Panc1 (cell line): ENCODE results near the gene ATXN1. TPM values are rescaled to one million over a fixed set of nuclear protein-coding genes. Genes with fewer than 3 reads are reported as not detected.

Source experiments
- ATAC-seq: fragments of 200-7000 bp; cut with Tn5 transposase; 2 replicates; pipeline ENCODE4 v1.9.1; 2020; ENCODE audit warnings: mild to moderate bottlenecking, moderate library complexity
- BruUV-seq: library from RNA; stranded (reverse); fragments of 400-500 nt; replicated peaks from 2 replicates; lab custom pipeline; 2021; lab: Mats Ljungman, UMichigan
- CTCF ChIA-PET: fragments of 300-600 bp; sonication (Branson Sonifier 250); formaldehyde crosslinking; loops from one replicate; lab custom pipeline; 2022; ENCODE audit warnings: antibody characterized with exemption; lab: Charles Lee
- POLR2A ChIA-PET: fragments of 300-600 bp; sonication (Branson Sonifier 250); formaldehyde crosslinking; loops from one replicate; lab custom pipeline; 2022; ENCODE audit warnings: antibody characterized with exemption; lab: Charles Lee
- DNase-seq: peaks from one replicate; pipeline ENCODE4 v3.0.0-alpha.2; 2010; ENCODE audit warnings: low read depth, low spot score
- H3K27ac ChIP-seq: 2 replicates; pipeline ENCODE4 v1.5.1; 2011; ENCODE audit warnings: mild to moderate bottlenecking, low read length, inconsistent platforms
- H3K27me3 ChIP-seq: fragments of 200-500 bp; sonication (Bioruptor generic); 2 replicates; pipeline ENCODE4 v1.6.0; 2014; ENCODE audit warnings: low read length, inconsistent platforms; ENCODE audit not compliant: control insufficient read depth, insufficient read depth
- H3K36me3 ChIP-seq: fragments of 200-500 bp; sonication (Bioruptor generic); 2 replicates; pipeline ENCODE4 v1.5.1; 2014; ENCODE audit warnings: inconsistent platforms, mild to moderate bottlenecking, low read length, moderate library complexity; ENCODE audit not compliant: control insufficient read depth, insufficient read depth
- H3K4me1 ChIP-seq: 2 replicates; pipeline ENCODE4 v1.5.1; 2011; ENCODE audit warnings: inconsistent platforms, mild to moderate bottlenecking, low read length, moderate library complexity; ENCODE audit not compliant: control insufficient read depth, insufficient read depth
- H3K4me3 ChIP-seq, 2 experiments: 2 replicates each; pipeline ENCODE4 v1.5.1; 2011 to 2012; ENCODE audit warnings: low read depth in 2 of 2, low read length in 2 of 2, mild to moderate bottlenecking in 2 of 2, inconsistent platforms in 1 of 2, moderate library complexity in 1 of 2
- H3K9me3 ChIP-seq: fragments of 200-500 bp; sonication (Bioruptor generic); 2 replicates; pipeline ENCODE4 v1.5.1; 2014; ENCODE audit warnings: low read depth, mild to moderate bottlenecking, inconsistent platforms, low read length, moderate library complexity; ENCODE audit not compliant: control insufficient read depth, insufficient read depth
- CTCF ChIP-seq: fragments of 450-650 bp; IDR thresholded peaks from 2 replicates; pipeline ENCODE4 v1.5.1; 2017; ENCODE audit warnings: mild to moderate bottlenecking
- POLR2AphosphoS5 ChIP-seq: IDR thresholded peaks from 2 replicates; pipeline ENCODE4 v1.6.1; 2012; ENCODE audit warnings: mild to moderate bottlenecking, low read depth, low read length, moderate library complexity
- REST ChIP-seq, 2 experiments: IDR thresholded peaks; 2 replicates each; pipeline ENCODE4 v1.6.1; 2011 to 2012; ENCODE audit warnings: low read depth in 2 of 2, control low read depth in 1 of 2, low read length in 1 of 2, mild to moderate bottlenecking in 1 of 2, moderate library complexity in 1 of 2; ENCODE audit not compliant: insufficient read depth in 1 of 2
- SIN3A ChIP-seq: IDR thresholded peaks from 2 replicates; pipeline ENCODE4 v1.6.1; 2012; ENCODE audit warnings: low read depth, mild to moderate bottlenecking, low read length, moderate library complexity, borderline replicate concordance; ENCODE audit not compliant: insufficient read depth
- TCF7L2 ChIP-seq: IDR thresholded peaks from 2 replicates; pipeline ENCODE4 v1.6.1; 2011; ENCODE audit warnings: mild to moderate bottlenecking, low read depth, low read length, inconsistent platforms
- in situ Hi-C: cut with HindIII; loops from 2 replicates; pipeline ENCODE4 v1.10.0; 2016; ENCODE audit warnings: low sequenced_read_pairs, low pct_unique_long_range_greater_than_20kb
- intact Hi-C: fragments of 100-400 bp; cut with micrococcal nuclease; formaldehyde crosslinking; loops from one replicate; pipeline ENCODE4 v1.10.0; 2022; ENCODE audit not compliant: unreplicated experiment
- total RNA-seq: library from RNA; stranded (reverse); gene quantifications from one replicate; pipeline ENCODE4 v1.2.1, GENCODE V29; 2021; ENCODE audit not compliant: unreplicated experiment

ATXN1 gene
- total RNA-seq, 1 experiment from 2014 or later, result 67.1 TPM

GRCh38 chr6:16257999-16258708, 503.1 kb downstream of the ATXN1 start:
- no peak overlapping the region for H3K27ac ChIP-seq
- in situ Hi-C loops, result no loop called here
- DNase-seq, result no peak
- no peak overlapping the region for H3K4me3 ChIP-seq
- no peaks in the 10 kb centered on the region for H3K9me3 ChIP-seq
- ChIA-PET POLR2A (no interaction called here), CTCF (no interaction called here)
- BruUV-seq, result no TSS peak
- 0 out of 2 replicates have a peak, but pooled peaks have one; percentile 51 for ATAC-seq
- no peaks in the 10 kb centered on the region for H3K27me3 ChIP-seq
- no peaks in the 10 kb centered on the region for H3K36me3 ChIP-seq
- intact Hi-C loops, result no loop called here
- H3K4me1 ChIP-seq, result no peaks in the 10 kb centered on the region
- TF ChIP-seq SIN3A (no peak), REST (IDR thresholded peaks at IDR 0.05; ENCODE audit: insufficient read depth in 1 of 2, low read depth in 2 of 2, low read length in 1 of 2) (no peak), CTCF (no peak), POLR2AphosphoS5 (no peak), TCF7L2 (no peak)

GRCh38 chr6:16256781-16257180, 504.5 kb downstream of the ATXN1 start:
- Histone ChIP-seq H3K27ac (no peak overlapping the region), H3K4me1 (no peaks in the 10 kb centered on the region), H3K27me3 (no peaks in the 10 kb centered on the region), H3K9me3 (no peaks in the 10 kb centered on the region), H3K36me3 (no peaks in the 10 kb centered on the region), H3K4me3 (no peak overlapping the region)
- ChIA-PET POLR2A (interaction anchor here (0.6 kb wide), 1 partner anchor 68 kb away, joined by 5 read pairs; no protein-coding TSS in a partner anchor), CTCF (no interaction called here)
- TF ChIP-seq SIN3A (no peak), POLR2AphosphoS5 (no peak), TCF7L2 (no peak), REST (IDR thresholded peaks at IDR 0.05; ENCODE audit: insufficient read depth in 1 of 2, low read depth in 2 of 2, low read length in 1 of 2) (no peak), CTCF (no peak)
- in situ Hi-C loops (no loop called here), intact Hi-C loops (no loop called here)
- no peak for DNase-seq
- BruUV-seq, result no TSS peak
- ATAC-seq, result no peak
